Cardiac muscle cell (in vitro differentiated cells and primary cell): ENCODE results near the gene PSRC1. TPM values are rescaled to one million over a fixed set of nuclear protein-coding genes. Genes with fewer than 3 reads are reported as not detected.

Experiments
- DNase-seq, 2 donors: peaks; one replicate each; pipeline versions ENCODE4 v3.0.0 to v3.0.0-alpha.2; 2010 to 2017; ENCODE audit warnings: low read depth in 1 of 2, low spot score in 1 of 2
- H3K27ac ChIP-seq: fragments of 200-600 bp; sonication (generic); 2 replicates; pipeline ENCODE4 v1.5.1; 2016
- H3K27me3 ChIP-seq: fragments of 200-600 bp; sonication (generic); 2 replicates; pipeline ENCODE4 v1.6.0; 2016; ENCODE audit warnings: control low read depth
- H3K36me3 ChIP-seq: fragments of 200-600 bp; sonication (generic); 2 replicates; pipeline ENCODE4 v1.5.1; 2016; ENCODE audit warnings: control low read depth
- H3K4me1 ChIP-seq: fragments of 200-600 bp; sonication (generic); 2 replicates; pipeline ENCODE4 v1.8.1; 2017; ENCODE audit warnings: low read depth, mild to moderate bottlenecking, mixed run types
- H3K4me3 ChIP-seq: fragments of 200-600 bp; sonication (generic); 2 replicates; pipeline ENCODE4 v1.5.1; 2016; ENCODE audit warnings: mild to moderate bottlenecking
- H3K9me3 ChIP-seq: fragments of 200-600 bp; sonication (generic); 2 replicates; pipeline ENCODE4 v1.5.1; 2017; ENCODE audit warnings: low read depth, mild to moderate bottlenecking, control low read depth
- polyA plus RNA-seq: library from polyadenylated mRNA; unstranded; fragments of >200 nt; fragmentation: Nextera tagmentation; extraction: Ambion mirVana; gene quantifications from 2 replicates; pipeline ENCODE4 v1.2.1, GENCODE V29; 2016
- total RNA-seq: library from RNA; depleted of rRNA; stranded (reverse); fragments of >200 nt; gene quantifications from 2 replicates; pipeline ENCODE4 v1.2.3, GENCODE V29; 2016
- TF ChIP-seq, protein P1 (sequence below): IDR thresholded peaks from 2 replicates; pipeline ENCODE4 v1.5.1; 2012; ENCODE audit warnings: low read depth, mild to moderate bottlenecking, low read length

The PSRC1 gene
- total and polyA plus RNA-seq, 2 experiments from 2014 or later, result 13.4 to 41.8 TPM

DNA sequence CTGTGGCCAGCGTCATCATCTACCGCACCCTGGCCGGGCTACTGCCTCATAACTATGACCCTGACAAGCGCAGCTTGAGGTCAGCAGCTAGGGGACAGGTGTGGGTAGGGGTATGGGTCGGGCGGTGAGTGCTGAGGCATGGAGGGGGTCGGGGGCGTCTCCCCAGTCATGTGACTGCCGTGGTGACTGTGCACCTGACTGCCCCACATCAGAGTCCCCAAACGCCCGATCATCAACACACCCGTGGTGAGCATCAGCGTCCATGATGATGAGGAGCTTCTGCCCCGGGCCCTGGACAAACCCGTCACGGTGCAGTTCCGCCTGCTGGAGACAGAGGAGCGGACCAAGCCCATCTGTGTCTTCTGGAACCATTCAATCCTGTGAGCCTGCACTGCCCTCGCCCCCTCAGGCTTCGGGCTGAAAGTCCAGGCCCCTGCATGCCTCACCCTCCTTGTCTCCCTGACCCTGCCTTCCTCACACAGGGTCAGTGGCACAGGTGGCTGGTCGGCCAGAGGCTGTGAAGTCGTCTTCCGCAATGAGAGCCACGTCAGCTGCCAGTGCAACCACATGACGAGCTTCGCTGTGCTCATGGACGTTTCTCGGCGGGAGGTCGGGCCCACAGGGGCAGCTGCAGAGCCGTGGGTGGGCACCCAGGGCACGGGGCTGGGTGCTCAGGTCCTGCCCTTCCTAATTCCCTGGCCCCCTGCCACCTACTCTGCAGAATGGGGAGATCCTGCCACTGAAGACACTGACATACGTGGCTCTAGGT is 13.5 kb downstream of the PSRC1 start:
- H3K27ac ChIP-seq, result no peak overlapping the region
- no peak for DNase-seq
- H3K27me3 ChIP-seq, result no peaks in the 10 kb centered on the region

DNA sequence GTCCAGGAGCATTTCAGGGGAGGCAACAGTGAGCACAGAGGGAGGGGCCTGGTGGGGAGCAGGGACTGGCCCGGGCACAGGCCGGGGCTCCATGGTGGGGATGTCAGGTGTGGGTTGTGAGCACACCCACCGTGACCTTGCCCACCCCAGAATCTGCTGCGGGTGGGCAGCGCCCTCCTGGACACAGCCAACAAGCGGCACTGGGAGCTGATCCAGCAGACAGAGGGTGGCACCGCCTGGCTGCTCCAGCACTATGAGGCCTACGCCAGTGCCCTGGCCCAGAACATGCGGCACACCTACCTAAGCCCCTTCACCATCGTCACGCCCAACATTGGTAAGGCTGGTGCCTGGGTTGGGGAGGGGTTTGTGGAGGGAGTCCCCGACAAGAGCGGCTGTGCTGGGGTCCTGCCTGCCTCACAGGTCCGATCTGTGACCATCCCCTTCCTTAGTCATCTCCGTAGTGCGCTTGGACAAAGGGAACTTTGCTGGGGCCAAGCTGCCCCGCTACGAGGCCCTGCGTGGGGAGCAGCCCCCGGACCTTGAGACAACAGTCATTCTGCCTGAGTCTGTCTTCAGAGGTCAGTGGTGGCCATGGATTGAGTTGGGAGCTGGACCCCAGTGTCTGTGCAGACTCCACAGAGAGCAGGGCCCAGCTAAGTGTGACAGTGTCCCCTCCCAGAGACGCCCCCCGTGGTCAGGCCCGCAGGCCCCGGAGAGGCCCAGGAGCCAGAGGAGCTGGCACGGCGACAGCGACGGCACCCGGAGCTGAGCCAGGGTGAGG is 14.3 kb downstream of the PSRC1 start:
- Histone ChIP-seq H3K4me1 (no peaks in the 10 kb centered on the region), H3K4me3 (no peak overlapping the region), H3K27me3 (no peaks in the 10 kb centered on the region), H3K36me3 (no peaks in the 10 kb centered on the region), H3K27ac (no peak overlapping the region), H3K9me3 (no peaks in the 10 kb centered on the region)
- no peak for DNase-seq
- TF ChIP-seq, protein P1, sequence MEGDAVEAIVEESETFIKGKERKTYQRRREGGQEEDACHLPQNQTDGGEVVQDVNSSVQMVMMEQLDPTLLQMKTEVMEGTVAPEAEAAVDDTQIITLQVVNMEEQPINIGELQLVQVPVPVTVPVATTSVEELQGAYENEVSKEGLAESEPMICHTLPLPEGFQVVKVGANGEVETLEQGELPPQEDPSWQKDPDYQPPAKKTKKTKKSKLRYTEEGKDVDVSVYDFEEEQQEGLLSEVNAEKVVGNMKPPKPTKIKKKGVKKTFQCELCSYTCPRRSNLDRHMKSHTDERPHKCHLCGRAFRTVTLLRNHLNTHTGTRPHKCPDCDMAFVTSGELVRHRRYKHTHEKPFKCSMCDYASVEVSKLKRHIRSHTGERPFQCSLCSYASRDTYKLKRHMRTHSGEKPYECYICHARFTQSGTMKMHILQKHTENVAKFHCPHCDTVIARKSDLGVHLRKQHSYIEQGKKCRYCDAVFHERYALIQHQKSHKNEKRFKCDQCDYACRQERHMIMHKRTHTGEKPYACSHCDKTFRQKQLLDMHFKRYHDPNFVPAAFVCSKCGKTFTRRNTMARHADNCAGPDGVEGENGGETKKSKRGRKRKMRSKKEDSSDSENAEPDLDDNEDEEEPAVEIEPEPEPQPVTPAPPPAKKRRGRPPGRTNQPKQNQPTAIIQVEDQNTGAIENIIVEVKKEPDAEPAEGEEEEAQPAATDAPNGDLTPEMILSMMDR, result no peak

More for the DNA sequence above, 13.5 kb downstream of the PSRC1 start:
- Histone ChIP-seq H3K36me3 (no peaks in the 10 kb centered on the region), H3K4me3 (no peak overlapping the region), H3K9me3 (no peaks in the 10 kb centered on the region), H3K4me1 (no peaks in the 10 kb centered on the region)
- TF ChIP-seq, protein P1, result no peak

DNA sequence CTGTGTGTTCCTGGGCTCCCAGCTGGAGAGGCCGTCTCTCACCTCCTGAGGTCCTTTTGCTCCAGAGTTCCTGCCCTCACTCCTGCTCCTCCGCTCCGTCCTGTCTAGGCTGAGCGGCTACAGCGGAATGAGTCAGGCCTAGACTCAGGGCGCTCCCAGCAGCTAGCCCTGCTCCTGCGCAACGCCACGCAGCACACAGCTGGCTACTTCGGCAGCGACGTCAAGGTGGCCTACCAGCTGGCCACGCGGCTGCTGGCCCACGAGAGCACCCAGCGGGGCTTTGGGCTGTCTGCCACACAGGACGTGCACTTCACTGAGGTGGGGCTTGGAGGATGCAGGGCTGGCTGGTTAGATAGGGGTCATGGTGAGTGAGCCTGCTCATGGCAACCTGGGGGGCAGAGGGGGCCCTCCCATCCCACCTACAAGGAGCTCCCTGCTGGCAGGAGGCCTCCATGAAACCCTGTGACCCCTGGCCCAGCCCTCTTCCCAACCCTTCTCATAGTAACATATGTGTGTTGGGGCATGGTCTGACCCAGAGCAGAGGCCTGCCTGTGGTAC is 15.1 kb downstream of the PSRC1 start:
- TF ChIP-seq, protein P1, result no peak
- no peak overlapping the region for H3K4me3 ChIP-seq
- H3K9me3 ChIP-seq, result no peaks in the 10 kb centered on the region
- H3K27me3 ChIP-seq, result no peaks in the 10 kb centered on the region
- H3K27ac ChIP-seq, result no peak overlapping the region
- H3K4me1 ChIP-seq, result no peaks in the 10 kb centered on the region
- H3K36me3 ChIP-seq, result no peaks in the 10 kb centered on the region
- DNase-seq, result no peak

DNA sequence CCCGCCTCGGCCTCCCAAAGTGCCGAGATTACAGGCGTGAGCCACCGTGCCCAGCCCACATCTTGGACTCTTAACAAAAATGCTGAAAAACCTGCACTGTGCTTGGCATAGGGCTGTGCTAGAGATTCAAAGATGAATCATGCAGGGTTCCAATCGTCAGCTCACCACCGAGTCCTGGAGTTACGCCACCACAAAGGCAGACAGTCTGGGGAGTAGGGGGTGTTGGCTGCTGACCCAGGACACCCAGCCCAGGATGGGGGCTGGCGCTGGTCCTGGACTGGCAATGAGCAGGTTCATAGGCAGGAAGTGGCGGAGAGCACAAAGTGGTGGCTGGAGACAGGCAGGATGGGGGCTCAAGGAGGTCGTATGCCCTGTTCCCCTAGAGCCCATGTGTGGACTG is 16.0 kb downstream of the PSRC1 start:
- DNase-seq, result peak in 1 of 2 donors; percentile 71
- TF ChIP-seq, protein P1, result no peak
- Histone ChIP-seq H3K27ac (no peak overlapping the region), H3K27me3 (no peaks in the 10 kb centered on the region), H3K9me3 (no peaks in the 10 kb centered on the region), H3K4me3 (no peak overlapping the region), H3K36me3 (no peaks in the 10 kb centered on the region), H3K4me1 (no peaks in the 10 kb centered on the region)

DNA sequence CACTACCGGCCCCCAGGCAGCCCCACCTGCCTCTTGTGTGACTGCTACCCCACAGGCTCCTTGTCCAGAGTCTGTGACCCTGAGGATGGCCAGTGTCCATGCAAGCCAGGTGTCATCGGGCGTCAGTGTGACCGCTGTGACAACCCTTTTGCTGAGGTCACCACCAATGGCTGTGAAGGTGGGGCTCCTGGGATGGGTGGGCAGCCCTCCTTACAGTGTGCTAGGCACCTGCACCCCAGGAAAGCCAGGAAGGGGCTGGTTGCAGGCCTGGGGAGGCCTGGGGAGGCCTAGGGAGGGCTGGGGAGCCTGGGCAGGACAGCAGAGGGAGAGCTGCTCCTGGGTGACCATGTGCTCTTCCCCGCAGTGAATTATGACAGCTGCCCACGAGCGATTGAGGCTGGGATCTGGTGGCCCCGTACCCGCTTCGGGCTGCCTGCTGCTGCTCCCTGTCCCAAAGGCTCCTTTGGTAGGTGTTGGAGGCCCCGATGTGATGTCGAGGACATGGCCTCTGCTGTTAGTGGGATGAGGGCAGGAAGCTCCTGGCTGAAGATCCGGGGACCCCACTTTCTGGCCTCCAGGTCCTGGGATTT is 17.1 kb downstream of the PSRC1 start:
- Histone ChIP-seq H3K36me3 (no peaks in the 10 kb centered on the region), H3K4me1 (no peaks in the 10 kb centered on the region), H3K27ac (no peak overlapping the region), H3K4me3 (no peak overlapping the region), H3K9me3 (no peaks in the 10 kb centered on the region), H3K27me3 (no peaks in the 10 kb centered on the region)
- DNase-seq, result no peak
- TF ChIP-seq, protein P1, result no peak
